ENCODE measurements around the gene GALNT14.

DNA sequence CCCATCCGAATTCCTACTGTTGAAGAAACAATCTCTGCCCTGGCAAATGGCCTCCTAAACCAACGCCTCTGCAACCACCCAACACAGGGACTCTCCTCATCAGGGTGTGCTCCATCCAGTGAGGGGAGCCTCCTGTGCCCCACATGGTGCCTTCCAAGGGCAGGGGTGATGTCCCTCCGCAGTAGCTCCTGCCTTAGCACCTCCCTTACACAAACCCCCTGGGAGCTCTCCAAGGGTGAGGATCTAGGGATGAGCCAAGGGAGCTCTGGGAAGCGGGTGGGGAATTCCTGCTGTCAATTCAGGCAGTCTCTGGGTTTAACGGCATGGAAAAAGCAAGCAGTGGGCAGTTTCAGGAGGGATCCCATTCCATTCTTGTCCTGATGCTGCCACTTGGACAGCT lies 3.8 kb downstream of the GALNT14 start:
- TF ChIP-seq, protein P1, sequence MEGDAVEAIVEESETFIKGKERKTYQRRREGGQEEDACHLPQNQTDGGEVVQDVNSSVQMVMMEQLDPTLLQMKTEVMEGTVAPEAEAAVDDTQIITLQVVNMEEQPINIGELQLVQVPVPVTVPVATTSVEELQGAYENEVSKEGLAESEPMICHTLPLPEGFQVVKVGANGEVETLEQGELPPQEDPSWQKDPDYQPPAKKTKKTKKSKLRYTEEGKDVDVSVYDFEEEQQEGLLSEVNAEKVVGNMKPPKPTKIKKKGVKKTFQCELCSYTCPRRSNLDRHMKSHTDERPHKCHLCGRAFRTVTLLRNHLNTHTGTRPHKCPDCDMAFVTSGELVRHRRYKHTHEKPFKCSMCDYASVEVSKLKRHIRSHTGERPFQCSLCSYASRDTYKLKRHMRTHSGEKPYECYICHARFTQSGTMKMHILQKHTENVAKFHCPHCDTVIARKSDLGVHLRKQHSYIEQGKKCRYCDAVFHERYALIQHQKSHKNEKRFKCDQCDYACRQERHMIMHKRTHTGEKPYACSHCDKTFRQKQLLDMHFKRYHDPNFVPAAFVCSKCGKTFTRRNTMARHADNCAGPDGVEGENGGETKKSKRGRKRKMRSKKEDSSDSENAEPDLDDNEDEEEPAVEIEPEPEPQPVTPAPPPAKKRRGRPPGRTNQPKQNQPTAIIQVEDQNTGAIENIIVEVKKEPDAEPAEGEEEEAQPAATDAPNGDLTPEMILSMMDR (IDR thresholded peaks at IDR 0.05 in 8 of 11, conservative IDR thresholded peaks at IDR 0.05 in 3 of 11), result no peak
- no peak for TF ChIP-seq POLR2A (IDR thresholded peaks at IDR 0.05)
- TF ChIP-seq POLR2AphosphoS5 (IDR thresholded peaks at IDR 0.05), result no peak
